Caco-2 (cell line): ENCODE results near the gene SELENON. TPM values are rescaled to one million over a fixed set of nuclear protein-coding genes. Genes with fewer than 3 reads are reported as not detected.

Source experiments
- BruUV-seq: library from RNA; stranded (reverse); fragments of 400-500 nt; replicated peaks from 2 replicates; lab custom pipeline; 2021; lab: Mats Ljungman, UMichigan
- CTCF ChIA-PET: fragments of 300-600 bp; sonication (Branson Sonifier 250); formaldehyde crosslinking; loops from one replicate; lab custom pipeline; 2022; ENCODE audit warnings: antibody characterized with exemption; lab: Charles Lee
- POLR2A ChIA-PET: fragments of 300-600 bp; sonication (Branson Sonifier 250); formaldehyde crosslinking; loops from one replicate; lab custom pipeline; 2022; ENCODE audit warnings: antibody characterized with exemption; lab: Charles Lee
- DNase-seq, 2 experiments: peaks; one replicate each; pipeline versions ENCODE4 v3.0.0 to v3.0.0-alpha.2; 2020 to 2022
- H3K27me3 ChIP-seq: replicated peaks from 2 replicates; pipeline ENCODE4 v1.6.0; 2011; ENCODE audit warnings: low read length; ENCODE audit not compliant: control insufficient read depth, insufficient read depth
- H3K36me3 ChIP-seq: 2 replicates; pipeline ENCODE4 v1.5.1; 2011; ENCODE audit warnings: low read length; ENCODE audit not compliant: control insufficient read depth, insufficient read depth
- H3K4me1 ChIP-seq: fragments of 250-450 bp; sonication (Bioruptor Pico); 2 replicates; pipeline ENCODE4 v1.5.1; 2020; ENCODE audit warnings: mild to moderate bottlenecking
- H3K4me3 ChIP-seq: 2 replicates; pipeline ENCODE4 v1.5.1; 2011; ENCODE audit warnings: low read depth, mild to moderate bottlenecking, control low read depth, low read length
- H3K9me3 ChIP-seq: fragments of 250-450 bp; sonication (Bioruptor Pico); 2 replicates; pipeline ENCODE4 v1.5.1; 2020; ENCODE audit warnings: mild to moderate bottlenecking, moderate library complexity
- H3K27ac Mint-ChIP-seq: one replicate; pipeline ENCODE4 v1.8.0; 2022; ENCODE audit warnings: mixed read lengths; ENCODE audit not compliant: unreplicated experiment
- H3K27me3 Mint-ChIP-seq: one replicate; pipeline ENCODE4 v1.8.0; 2022; ENCODE audit warnings: mixed read lengths; ENCODE audit not compliant: insufficient read depth, unreplicated experiment
- H3K36me3 Mint-ChIP-seq: one replicate; pipeline ENCODE4 v1.8.0; 2022; ENCODE audit warnings: mild to moderate bottlenecking, mixed read lengths; ENCODE audit not compliant: insufficient read depth, unreplicated experiment
- H3K4me1 Mint-ChIP-seq: one replicate; pipeline ENCODE4 v1.8.0; 2022; ENCODE audit warnings: low read depth, mixed read lengths; ENCODE audit not compliant: unreplicated experiment
- H3K4me3 Mint-ChIP-seq: one replicate; pipeline ENCODE4 v1.8.0; 2022; ENCODE audit warnings: mild to moderate bottlenecking, moderate library complexity, mixed read lengths; ENCODE audit not compliant: unreplicated experiment
- H3K9me3 Mint-ChIP-seq: one replicate; pipeline ENCODE4 v1.8.0; 2022; ENCODE audit warnings: mixed read lengths; ENCODE audit not compliant: unreplicated experiment
- intact Hi-C: fragments of 100-400 bp; cut with micrococcal nuclease; formaldehyde crosslinking; loops from one replicate; pipeline ENCODE4 v1.10.0; 2022; ENCODE audit not compliant: unreplicated experiment
- total RNA-seq: library from RNA; stranded (reverse); gene quantifications from 2 replicates; pipeline ENCODE4 v1.2.3, GENCODE V29; 2022
- TF ChIP-seq, protein P1 (sequence below), 2 experiments: fragments of 200-600 bp in 1 of 2; IDR thresholded peaks; 1 replicate in 1 of 2; 2 replicates in 1 of 2; pipeline versions ENCODE4 v1.5.1 to v1.8.0; 2011 to 2022; ENCODE audit warnings: antibody characterized with exemption in 1 of 2, control low read depth in 1 of 2, inconsistent platforms in 1 of 2, low read depth in 1 of 2, low read length in 1 of 2, mild to moderate bottlenecking in 1 of 2, moderate library complexity in 1 of 2; ENCODE audit not compliant: insufficient read depth in 1 of 2, severe bottlenecking in 1 of 2, unreplicated experiment in 1 of 2

SELENON gene
- total RNA-seq, 1 experiment from 2014 or later: 58.3 TPM

DNA sequence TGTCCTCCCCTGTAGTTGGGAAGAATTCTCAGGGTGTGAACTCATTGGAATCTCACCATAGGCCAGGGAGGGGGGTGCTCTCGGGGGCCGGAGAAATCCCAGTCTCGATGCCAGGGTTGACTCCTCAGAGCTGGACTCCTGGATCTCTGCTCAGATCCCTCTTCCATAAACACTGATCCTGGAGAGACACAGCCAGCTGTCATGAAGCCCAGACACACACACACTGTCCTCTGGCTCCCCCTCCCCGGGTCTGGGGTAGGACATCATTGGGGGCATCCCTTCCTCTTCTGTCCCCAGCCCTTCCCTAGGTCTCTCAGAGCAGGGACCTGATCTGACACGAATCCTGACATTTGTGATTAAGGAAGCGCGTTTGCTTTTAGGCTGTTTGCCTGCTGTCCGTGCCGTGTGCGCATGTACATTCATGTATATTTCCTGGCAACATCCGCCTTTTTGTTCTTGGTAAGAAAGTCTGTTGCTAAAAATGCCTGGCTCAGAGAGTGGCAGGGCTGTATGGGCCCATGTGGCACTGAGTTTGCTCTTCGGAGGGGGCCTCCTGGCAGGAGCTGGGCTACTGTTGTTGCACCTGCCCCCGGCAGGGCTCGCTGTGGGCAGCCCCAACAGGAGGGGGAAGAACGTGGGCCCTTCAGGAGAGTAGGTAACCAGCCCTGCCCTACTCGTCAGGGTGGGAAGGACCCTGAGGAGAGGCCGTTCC is 45.4 kb upstream of the SELENON start:
- Mint-ChIP-seq H3K4me3 (no peak overlapping the region), H3K27me3 (no peaks in the 10 kb centered on the region), H3K9me3 (no peaks in the 10 kb centered on the region), H3K4me1 (no peaks in the 10 kb centered on the region), H3K27ac (no peak overlapping the region), H3K36me3 (no peaks in the 10 kb centered on the region)
- BruUV-seq: no TSS peak
- ChIA-PET POLR2A (no interaction called here), CTCF (interaction anchor here (1.1 kb wide), 1 partner anchor 60 kb away, joined by 3 read pairs; no protein-coding TSS in a partner anchor)
- H3K36me3 ChIP-seq: no peaks in the 10 kb centered on the region
- no peaks in the 10 kb centered on the region for H3K9me3 ChIP-seq
- no peak overlapping the region for H3K4me3 ChIP-seq
- DNase-seq: no peak
- TF ChIP-seq, protein P1, sequence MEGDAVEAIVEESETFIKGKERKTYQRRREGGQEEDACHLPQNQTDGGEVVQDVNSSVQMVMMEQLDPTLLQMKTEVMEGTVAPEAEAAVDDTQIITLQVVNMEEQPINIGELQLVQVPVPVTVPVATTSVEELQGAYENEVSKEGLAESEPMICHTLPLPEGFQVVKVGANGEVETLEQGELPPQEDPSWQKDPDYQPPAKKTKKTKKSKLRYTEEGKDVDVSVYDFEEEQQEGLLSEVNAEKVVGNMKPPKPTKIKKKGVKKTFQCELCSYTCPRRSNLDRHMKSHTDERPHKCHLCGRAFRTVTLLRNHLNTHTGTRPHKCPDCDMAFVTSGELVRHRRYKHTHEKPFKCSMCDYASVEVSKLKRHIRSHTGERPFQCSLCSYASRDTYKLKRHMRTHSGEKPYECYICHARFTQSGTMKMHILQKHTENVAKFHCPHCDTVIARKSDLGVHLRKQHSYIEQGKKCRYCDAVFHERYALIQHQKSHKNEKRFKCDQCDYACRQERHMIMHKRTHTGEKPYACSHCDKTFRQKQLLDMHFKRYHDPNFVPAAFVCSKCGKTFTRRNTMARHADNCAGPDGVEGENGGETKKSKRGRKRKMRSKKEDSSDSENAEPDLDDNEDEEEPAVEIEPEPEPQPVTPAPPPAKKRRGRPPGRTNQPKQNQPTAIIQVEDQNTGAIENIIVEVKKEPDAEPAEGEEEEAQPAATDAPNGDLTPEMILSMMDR (IDR thresholded peaks at IDR 0.05; ENCODE audit: insufficient read depth in 1 of 2, low read depth in 1 of 2, low read length in 1 of 2, severe bottlenecking in 1 of 2, unreplicated experiment in 1 of 2): no peak
- no peaks in the 10 kb centered on the region for H3K4me1 ChIP-seq
- intact Hi-C loops: loop anchor here (5.0 kb wide), 1 partner anchor 43 kb away; no protein-coding TSS in a partner anchor
- no peaks in the 10 kb centered on the region for H3K27me3 ChIP-seq

GRCh38 chr1:25755475-25756125 is 44.4 kb upstream of the SELENON start:
- Histone ChIP-seq H3K4me1 (no peaks in the 10 kb centered on the region), H3K9me3 (no peaks in the 10 kb centered on the region), H3K36me3 (no peaks in the 10 kb centered on the region), H3K4me3 (no peak overlapping the region), H3K27me3 (no peaks in the 10 kb centered on the region)
- ChIA-PET CTCF (interaction anchor here (0.6 to 1.1 kb wide), 2 partner anchors 25 to 61 kb away, joined by 3 read pairs; no protein-coding TSS in a partner anchor), POLR2A (no interaction called here)
- H3K4me3 Mint-ChIP-seq: no peak overlapping the region
- TF ChIP-seq, protein P1 (IDR thresholded peaks at IDR 0.05; ENCODE audit: insufficient read depth in 1 of 2, low read depth in 1 of 2, low read length in 1 of 2, severe bottlenecking in 1 of 2, unreplicated experiment in 1 of 2): no peak
- no peaks in the 10 kb centered on the region for H3K27me3 Mint-ChIP-seq
- no peak for DNase-seq
- H3K27ac Mint-ChIP-seq: no peak overlapping the region
- intact Hi-C loops: loop anchor here (5.0 kb wide), 1 partner anchor 42 kb away; no protein-coding TSS in a partner anchor
- BruUV-seq: no TSS peak
- no peaks in the 10 kb centered on the region for H3K36me3 Mint-ChIP-seq
- no peaks in the 10 kb centered on the region for H3K9me3 Mint-ChIP-seq
- H3K4me1 Mint-ChIP-seq: no peaks in the 10 kb centered on the region

GRCh38 chr1:25756215-25756614 is 43.8 kb upstream of the SELENON start:
- POLR2A ChIA-PET: no interaction called here
- Histone ChIP-seq H3K36me3 (no peaks in the 10 kb centered on the region), H3K4me3 (no peak overlapping the region), H3K27me3 (no peaks in the 10 kb centered on the region), H3K9me3 (no peaks in the 10 kb centered on the region), H3K4me1 (no peaks in the 10 kb centered on the region)
- intact Hi-C loops: loop anchor here (5.0 kb wide), 1 partner anchor 41 kb away; no protein-coding TSS in a partner anchor
- DNase-seq: no peak
- Mint-ChIP-seq H3K4me1 (no peaks in the 10 kb centered on the region), H3K4me3 (no peak overlapping the region), H3K27ac (no peak overlapping the region), H3K36me3 (no peaks in the 10 kb centered on the region), H3K27me3 (no peaks in the 10 kb centered on the region), H3K9me3 (no peaks in the 10 kb centered on the region)
- CTCF ChIA-PET: interaction anchor here (0.6 kb wide), 1 partner anchor 25 kb away, joined by 3 read pairs; no protein-coding TSS in a partner anchor
- no TSS peak for BruUV-seq
- TF ChIP-seq, protein P1 (IDR thresholded peaks at IDR 0.05; ENCODE audit: insufficient read depth in 1 of 2, low read depth in 1 of 2, low read length in 1 of 2, severe bottlenecking in 1 of 2, unreplicated experiment in 1 of 2): no peak
